ENCODE data around the gene GPR146. TPM values are rescaled to one million over a fixed set of nuclear protein-coding genes. Genes with fewer than 3 reads are reported as not detected.

Gene GPR146
- total and polyA plus RNA-seq, 2 of the 13 experiments (the other 11 are each of a cell fraction or from before 2014, with no cell fraction given): 2.0 to 15.9 TPM

GRCh38 chr7:1043552-1044188 lies 676 bp upstream of the GPR146 start (continued):
- TF ChIP-seq, protein P1, sequence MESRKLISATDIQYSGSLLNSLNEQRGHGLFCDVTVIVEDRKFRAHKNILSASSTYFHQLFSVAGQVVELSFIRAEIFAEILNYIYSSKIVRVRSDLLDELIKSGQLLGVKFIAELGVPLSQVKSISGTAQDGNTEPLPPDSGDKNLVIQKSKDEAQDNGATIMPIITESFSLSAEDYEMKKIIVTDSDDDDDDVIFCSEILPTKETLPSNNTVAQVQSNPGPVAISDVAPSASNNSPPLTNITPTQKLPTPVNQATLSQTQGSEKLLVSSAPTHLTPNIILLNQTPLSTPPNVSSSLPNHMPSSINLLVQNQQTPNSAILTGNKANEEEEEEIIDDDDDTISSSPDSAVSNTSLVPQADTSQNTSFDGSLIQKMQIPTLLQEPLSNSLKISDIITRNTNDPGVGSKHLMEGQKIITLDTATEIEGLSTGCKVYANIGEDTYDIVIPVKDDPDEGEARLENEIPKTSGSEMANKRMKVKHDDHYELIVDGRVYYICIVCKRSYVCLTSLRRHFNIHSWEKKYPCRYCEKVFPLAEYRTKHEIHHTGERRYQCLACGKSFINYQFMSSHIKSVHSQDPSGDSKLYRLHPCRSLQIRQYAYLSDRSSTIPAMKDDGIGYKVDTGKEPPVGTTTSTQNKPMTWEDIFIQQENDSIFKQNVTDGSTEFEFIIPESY (CRISPR knock-in tag; IDR thresholded peaks at IDR 0.05): peak; percentile 91
- TF ChIP-seq, protein P2, sequence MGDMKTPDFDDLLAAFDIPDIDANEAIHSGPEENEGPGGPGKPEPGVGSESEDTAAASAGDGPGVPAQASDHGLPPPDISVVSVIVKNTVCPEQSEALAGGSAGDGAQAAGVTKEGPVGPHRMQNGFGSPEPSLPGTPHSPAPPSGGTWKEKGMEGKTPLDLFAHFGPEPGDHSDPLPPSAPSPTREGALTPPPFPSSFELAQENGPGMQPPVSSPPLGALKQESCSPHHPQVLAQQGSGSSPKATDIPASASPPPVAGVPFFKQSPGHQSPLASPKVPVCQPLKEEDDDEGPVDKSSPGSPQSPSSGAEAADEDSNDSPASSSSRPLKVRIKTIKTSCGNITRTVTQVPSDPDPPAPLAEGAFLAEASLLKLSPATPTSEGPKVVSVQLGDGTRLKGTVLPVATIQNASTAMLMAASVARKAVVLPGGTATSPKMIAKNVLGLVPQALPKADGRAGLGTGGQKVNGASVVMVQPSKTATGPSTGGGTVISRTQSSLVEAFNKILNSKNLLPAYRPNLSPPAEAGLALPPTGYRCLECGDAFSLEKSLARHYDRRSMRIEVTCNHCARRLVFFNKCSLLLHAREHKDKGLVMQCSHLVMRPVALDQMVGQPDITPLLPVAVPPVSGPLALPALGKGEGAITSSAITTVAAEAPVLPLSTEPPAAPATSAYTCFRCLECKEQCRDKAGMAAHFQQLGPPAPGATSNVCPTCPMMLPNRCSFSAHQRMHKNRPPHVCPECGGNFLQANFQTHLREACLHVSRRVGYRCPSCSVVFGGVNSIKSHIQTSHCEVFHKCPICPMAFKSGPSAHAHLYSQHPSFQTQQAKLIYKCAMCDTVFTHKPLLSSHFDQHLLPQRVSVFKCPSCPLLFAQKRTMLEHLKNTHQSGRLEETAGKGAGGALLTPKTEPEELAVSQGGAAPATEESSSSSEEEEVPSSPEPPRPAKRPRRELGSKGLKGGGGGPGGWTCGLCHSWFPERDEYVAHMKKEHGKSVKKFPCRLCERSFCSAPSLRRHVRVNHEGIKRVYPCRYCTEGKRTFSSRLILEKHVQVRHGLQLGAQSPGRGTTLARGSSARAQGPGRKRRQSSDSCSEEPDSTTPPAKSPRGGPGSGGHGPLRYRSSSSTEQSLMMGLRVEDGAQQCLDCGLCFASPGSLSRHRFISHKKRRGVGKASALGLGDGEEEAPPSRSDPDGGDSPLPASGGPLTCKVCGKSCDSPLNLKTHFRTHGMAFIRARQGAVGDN (CRISPR knock-in tag; IDR thresholded peaks at IDR 0.05): peak; percentile 47; the same call in 1 of the 2 replicates
- TF ChIP-seq ZNF567 (CRISPR knock-in tag; IDR thresholded peaks at IDR 0.05; ENCODE audit: borderline replicate concordance) (no peak), PRDM10 (CRISPR knock-in tag; IDR thresholded peaks at IDR 0.05; ENCODE audit: low read depth) (no peak), ISL2 (CRISPR knock-in tag; IDR thresholded peaks at IDR 0.05) (no peak), ELF1 (CRISPR knock-in tag; IDR thresholded peaks at IDR 0.05) (peak; percentile 57), GMEB2 (CRISPR knock-in tag; IDR thresholded peaks at IDR 0.05; ENCODE audit: low read depth) (no peak), ZNF616 (CRISPR knock-in tag; IDR thresholded peaks at IDR 0.05; ENCODE audit: low read depth) (no peak), HOXD1 (CRISPR knock-in tag; IDR thresholded peaks at IDR 0.05) (no peak), DMAP1 (CRISPR knock-in tag; IDR thresholded peaks at IDR 0.05) (0 out of 2 replicates have a peak, but pooled peaks have one; percentile 13), ZNF660 (CRISPR knock-in tag; IDR thresholded peaks at IDR 0.05; ENCODE audit: borderline replicate concordance, low read depth) (no peak), ZNF7 (CRISPR knock-in tag; IDR thresholded peaks at IDR 0.05) (no peak), NFE2 (CRISPR knock-in tag; IDR thresholded peaks at IDR 0.05) (no peak), TCF12 (IDR thresholded peaks at IDR 0.05) (no peak), TCF12 (CRISPR knock-in tag; IDR thresholded peaks at IDR 0.05) (0 out of 2 replicates have a peak, but pooled peaks have one; percentile 30), ZBTB42 (CRISPR knock-in tag; IDR thresholded peaks at IDR 0.05) (no peak)
- TF ChIP-seq, protein P3, sequence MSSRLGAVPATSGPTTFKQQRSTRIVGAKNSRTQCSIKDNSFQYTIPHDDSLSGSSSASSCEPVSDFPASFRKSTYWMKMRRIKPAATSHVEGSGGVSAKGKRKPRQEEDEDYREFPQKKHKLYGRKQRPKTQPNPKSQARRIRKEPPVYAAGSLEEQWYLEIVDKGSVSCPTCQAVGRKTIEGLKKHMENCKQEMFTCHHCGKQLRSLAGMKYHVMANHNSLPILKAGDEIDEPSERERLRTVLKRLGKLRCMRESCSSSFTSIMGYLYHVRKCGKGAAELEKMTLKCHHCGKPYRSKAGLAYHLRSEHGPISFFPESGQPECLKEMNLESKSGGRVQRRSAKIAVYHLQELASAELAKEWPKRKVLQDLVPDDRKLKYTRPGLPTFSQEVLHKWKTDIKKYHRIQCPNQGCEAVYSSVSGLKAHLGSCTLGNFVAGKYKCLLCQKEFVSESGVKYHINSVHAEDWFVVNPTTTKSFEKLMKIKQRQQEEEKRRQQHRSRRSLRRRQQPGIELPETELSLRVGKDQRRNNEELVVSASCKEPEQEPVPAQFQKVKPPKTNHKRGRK (CRISPR knock-in tag; IDR thresholded peaks at IDR 0.05): no peak

Measured in HepG2 (cell line).